NCI-H1930 (cell line): Measurements from ENCODE around the gene RBPMS2.

Source experiments
- DNase-seq, 2 experiments: peaks; one replicate each; lab custom pipeline; 2025; lab: John Stamatoyannopoulos, UW

The RBPMS2 gene

DNA sequence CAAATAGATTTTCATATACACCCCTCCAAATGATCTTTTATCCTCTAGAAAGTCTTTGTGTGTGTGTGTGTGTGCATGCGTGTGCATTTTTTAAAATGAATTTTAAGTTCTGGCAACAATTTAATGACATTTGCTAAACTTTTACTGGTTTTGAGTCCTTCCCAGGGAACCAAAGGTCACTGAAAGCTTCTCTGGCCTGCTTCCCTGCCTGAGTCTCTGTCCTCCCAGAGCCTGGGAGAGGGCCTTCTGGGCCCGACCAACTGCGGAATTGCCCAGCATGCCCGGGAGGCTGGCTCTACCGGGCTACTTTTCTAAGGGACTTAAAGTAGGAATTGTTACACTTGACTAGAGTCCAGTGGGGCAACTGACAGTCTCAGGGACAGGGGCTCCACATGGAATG lies 7.4 kb upstream of the RBPMS2 start:
- no peak for DNase-seq

DNA sequence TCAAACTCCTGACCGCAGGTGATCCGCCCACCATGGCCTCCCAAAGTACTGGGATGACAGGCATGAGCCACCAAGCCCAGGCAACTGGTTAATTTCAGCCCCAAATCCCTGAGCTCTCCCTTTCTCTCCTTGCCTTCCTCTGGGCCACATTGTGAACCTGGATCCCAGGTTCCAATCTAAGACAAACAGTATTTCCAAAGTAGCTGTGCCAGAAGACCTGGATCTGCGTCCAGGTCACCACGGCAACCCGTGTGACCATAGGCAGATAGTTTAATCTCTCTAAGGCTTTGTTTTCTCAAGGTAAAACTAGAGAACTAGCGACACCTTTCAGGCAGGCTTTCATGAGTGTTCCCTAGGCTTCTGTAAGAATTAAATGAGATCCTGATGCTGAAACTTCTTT lies 5.9 kb upstream of the RBPMS2 start:
- DNase-seq, result no peak

DNA sequence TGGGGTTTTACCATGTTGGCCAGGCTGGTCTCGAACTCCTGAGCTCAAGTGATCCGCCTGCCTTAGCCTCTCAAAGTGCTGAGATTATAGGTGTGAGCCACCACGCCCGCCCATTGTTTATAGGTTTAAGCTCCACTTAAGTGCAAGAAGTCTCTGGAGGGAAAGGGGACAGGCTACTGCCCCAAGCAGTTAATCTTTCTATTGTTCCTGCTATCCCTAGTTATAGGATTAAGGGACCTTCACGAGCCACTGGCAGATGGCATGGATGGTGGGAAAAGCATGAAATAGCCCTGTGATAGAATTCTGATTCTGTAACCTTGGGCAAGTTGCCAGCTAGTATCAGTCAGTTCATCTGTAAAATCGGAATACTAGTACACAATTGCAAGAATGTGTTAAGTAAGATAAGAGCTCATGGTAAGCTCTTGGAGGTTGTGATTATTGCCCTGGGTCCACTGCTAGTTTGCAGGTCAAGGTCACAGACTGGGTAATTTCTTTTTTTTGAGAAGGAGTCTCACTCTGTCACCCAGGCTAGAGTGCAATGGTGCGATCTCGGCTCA lies 5.3 kb upstream of the RBPMS2 start:
- no peak for DNase-seq

DNA sequence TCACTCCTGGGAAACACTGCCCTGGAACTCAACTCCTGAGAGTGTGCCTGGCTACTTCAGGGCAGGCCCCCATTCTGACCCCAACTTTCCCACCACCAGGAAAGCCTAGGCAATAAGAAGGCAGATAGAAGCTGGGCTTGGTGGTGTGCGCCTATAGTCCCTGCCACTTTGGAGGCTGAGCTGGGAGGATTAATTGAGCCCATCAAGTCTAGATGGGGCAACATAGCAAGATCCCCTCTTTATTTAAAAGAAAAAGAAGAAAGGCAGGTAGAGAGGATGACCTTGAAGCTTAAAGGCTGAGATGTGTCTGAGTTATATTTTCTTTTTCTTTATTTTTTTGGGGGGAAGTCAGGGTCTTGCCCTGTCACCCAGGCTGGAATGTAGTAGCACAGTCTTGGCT lies 4.2 kb upstream of the RBPMS2 start:
- DNase-seq, result no peak

- no peak for DNase-seq
Observed at GRCh38 chr15:64779024-64779423, 3.6 kb upstream of the RBPMS2 start.

DNA sequence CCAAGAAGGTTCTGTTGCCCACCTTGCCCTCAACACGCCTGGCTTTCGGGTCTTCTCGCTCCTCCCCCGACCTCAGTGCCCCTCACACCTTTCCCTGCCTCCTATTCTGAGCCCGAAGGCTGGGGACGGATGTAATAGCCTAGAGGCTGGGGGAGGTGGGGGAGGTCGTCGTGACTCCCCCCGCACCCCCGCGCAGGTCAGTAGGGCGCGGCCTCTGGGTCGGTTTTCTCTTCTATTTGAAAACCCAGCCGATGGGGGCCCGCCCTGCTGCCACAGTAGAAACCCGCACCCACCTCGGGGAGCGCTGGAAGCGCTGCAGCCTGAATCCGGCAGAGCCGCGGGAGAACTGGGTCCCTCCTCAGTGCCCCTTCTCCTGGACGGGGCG lies 1.0 kb upstream of the RBPMS2 start:
- DNase-seq, result no peak

DNA sequence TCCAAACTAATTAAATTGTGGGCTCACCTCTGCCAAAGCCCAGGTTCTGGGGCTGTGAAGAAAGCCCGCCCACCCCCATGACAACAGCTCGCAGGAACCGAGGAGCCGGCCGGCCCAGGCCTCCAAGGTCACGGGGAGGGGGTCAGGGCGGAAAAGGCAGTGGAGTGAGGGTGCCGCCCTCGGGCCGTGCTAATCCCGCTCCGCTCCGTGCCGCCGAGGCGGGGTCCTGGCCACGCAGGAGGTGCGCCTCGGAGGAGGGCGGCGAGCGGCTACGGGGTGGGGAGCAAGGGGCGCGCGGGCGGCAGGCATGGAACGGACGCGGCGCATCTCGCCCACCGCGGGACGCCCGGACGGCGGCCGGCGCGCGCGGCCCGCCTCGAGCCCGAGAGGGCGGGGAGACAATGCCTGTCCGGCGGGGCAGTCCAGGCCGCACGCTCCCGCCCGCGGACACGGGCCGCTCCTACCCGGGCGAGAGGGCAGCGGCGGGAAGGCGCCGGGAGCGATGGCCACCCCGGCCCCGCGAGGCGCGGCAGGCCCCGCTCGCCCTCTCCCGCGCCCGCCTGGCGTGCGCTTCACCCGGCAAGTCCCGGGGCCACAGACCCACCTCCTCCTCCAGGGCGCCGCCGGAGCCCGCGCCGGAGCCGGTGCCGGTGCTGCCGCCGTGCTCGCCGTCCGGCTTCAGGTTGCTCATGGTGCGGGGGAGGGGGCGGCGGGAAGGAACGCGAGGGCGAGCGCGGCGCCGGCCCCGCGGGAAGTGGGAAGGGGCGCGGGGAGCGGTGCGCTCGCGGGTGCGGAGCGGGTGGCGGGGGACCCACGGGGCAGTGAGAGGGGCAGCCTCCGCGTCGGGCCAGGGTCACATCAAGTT lies 528 bp downstream of the RBPMS2 start:
- DNase-seq, result no peak

GRCh38 chr15:64774037-64774628 lies 1.3 kb downstream of the RBPMS2 start:
- DNase-seq, result no peak

DNA sequence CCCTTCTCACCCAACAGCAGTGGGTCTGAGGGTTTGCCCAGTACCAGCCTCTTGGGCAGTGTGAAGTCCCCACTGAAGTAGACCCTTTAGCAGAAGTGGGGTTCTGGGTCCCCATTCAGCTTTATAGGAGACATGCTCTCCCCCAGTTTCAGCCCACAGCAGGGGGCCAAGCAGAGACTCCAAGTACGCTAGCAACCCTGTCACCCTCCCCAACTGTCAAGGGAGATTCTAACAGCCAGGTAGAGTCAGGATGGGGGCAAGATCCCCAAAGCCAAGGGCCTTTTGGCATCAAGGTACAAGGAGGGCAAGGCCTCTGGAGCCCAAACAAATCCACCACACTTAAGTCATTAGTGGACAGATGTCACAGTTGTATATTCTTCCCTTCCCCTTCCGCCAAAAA lies 1.8 kb downstream of the RBPMS2 start:
- DNase-seq, result no peak

GRCh38 chr15:64772964-64773363 lies 2.4 kb downstream of the RBPMS2 start:
- DNase-seq, result no peak

- no peak for DNase-seq
Observed at GRCh38 chr15:64772488-64772887, 2.9 kb downstream of the RBPMS2 start.

DNA sequence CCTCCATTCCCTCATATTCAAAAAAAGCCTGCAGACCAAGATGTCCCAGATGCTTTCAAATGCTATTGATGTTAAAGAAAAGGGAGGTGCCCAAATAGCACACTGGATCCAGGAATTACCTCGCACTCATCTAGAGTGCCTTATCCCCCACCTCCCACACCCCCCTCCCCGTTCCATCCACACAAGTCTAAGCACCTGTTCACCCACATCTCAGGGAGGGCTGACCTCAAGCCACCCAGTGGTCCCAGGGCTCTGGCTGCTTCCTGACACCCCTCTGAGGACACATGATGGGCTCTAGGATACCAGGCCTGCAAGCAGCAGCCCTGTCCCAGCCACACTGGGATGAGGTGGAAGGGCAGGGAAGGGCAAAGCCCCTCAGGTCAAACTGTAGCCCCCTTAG lies 4.8 kb downstream of the RBPMS2 start:
- no peak for DNase-seq

- DNase-seq, result no peak
Observed at GRCh38 chr15:64767203-64767602, 8.2 kb downstream of the RBPMS2 start.

GRCh38 chr15:64766058-64766457 lies 9.3 kb downstream of the RBPMS2 start:
- DNase-seq, result no peak

DNA sequence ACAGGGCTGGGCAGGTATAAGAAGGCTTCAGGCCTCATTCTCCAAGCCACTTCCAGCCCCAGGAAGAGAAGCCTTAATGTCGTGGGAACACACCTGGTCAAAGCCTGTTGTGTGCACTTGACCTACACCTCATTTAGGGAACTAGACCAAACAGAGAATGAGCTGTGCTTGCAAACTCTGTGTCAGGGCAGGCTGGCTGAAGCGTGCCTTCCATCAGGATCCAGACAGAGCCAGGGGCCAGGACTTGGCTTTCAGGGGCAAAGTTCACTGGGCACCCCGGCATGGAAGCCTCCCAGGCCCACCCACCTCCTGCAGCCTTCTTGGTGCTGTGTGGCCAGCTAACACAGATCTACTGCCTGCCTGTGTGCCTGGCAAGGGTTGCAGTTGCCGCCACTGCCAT lies 11.5 kb downstream of the RBPMS2 start:
- no peak for DNase-seq

DNA sequence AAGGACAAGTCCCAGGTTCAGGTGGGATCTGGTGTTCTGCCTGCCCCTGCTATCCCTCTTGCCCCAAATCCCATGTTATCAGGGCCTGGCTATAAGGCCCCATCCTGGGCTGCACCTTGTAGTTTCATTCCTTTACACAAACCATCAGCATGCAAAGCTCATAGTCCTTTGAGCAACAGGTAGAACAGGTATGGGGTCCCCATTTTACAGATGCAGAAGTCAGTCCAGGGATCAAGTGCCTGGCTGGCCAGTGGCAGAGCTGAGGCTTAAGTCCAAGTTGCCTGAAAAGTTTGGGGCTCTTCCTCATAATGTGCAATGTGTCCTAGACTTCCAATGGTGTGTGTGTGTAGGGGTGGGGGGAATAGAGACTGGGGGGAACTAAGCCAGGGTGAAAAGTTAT lies 11.9 kb downstream of the RBPMS2 start:
- no peak for DNase-seq

DNA sequence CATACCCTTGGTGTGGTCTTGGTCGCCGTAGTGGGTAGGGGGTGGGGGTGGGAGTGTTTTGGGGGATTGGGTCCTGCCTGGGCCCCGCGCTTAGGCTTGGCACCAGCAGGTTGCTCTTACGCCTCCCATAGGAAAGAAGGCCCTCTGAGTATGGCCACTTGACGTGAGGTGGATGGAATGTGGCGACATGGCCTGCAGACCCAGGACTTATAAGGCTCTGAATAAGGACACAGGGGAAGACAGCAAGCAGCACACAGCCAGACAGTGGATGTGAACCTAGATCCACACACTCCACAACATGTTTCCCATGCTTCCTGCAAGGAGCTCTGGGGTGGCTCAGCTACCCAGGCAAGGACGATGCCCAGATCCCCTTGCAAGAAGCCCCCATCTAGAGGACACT lies 12.4 kb downstream of the RBPMS2 start:
- DNase-seq, result no peak

- no peak for DNase-seq
Observed at GRCh38 chr15:64762546-64762945, 12.8 kb downstream of the RBPMS2 start.

DNA sequence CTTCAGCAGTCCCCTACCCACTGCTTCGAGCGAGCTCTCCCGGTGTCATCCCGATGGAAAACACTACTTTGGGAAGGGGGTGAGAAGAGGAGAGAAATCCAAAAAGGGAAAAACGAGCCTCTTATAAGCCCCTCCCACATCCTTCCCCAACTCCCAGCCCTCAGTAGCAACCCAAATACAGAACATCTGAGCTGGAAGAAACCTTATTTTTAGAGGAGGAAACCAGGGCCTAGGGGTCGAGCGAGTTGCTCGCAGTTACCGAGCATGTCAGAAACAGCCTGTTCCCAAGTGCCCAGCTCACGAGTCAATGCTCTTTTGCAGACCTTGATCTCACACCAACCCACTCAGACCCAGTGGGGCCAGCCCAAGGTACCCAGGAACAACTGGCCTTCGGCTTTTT lies 14.2 kb downstream of the RBPMS2 start:
- no peak for DNase-seq

DNA sequence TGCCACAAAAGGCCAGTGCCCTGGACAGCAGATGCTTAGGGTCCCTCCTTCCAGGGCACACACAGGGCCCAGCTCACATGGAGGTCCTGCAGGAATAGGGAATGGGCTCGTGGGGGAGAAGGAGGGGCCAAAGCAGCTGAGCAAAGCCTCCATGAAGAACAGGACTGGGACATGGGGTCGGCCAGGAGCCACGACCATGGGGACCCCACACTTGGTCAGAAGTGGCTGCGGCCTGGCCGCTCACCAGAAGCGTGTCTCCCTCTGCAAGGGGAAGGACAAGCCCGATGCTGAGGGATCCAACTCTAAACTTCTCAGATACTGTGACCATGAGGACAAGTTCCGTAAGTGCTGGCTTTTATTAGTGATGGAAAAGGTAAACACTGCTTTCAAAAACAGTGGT lies 15.3 kb downstream of the RBPMS2 start:
- no peak for DNase-seq

- DNase-seq, result no peak
Observed at GRCh38 chr15:64755427-64755940, 19.9 kb downstream of the RBPMS2 start.

GRCh38 chr15:64754663-64755426 lies 20.5 kb downstream of the RBPMS2 start:
- DNase-seq, result no peak
